ENCODE results near the gene UBR2.

DNA sequence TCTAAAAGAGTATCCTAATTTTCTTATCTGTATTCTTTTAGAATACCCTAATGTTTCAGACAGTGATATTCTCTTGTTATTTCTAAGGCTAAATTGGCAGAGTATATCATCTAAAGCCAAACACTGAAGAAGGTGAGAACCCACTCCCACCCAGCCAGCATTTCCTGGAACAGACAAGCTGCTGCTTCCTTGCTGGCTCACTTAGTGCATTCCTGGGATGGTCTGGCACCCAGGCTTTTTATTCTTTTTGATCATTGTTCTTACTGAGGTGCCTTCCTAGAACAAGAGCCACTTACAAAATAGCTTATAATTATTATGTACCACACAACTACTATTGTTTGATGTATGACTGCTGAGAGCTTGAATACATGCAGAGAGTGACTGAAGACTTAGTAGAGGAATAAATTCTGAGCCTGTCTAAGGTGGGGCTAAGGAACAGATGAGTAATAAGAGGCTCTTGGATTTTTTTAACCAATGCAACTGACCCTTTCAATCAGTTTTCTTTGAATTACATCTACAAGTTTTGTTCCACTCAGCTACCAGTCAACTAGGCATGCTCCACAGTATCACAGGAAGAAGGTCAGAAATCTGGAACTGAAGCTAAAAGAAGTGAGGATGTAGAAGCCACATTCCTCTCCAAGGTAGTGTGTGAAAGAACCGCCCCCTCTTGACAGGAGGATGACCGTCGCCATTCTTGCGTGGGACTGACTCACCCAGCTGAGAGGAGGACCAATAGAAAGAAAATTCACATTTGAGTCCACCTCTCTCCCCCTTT is 128.5 kb downstream of the UBR2 start:
- peak in 1 of 2 donors; percentile 29 for TF ChIP-seq POLR2A (IDR thresholded peaks at IDR 0.05)
- TF ChIP-seq, protein P1, sequence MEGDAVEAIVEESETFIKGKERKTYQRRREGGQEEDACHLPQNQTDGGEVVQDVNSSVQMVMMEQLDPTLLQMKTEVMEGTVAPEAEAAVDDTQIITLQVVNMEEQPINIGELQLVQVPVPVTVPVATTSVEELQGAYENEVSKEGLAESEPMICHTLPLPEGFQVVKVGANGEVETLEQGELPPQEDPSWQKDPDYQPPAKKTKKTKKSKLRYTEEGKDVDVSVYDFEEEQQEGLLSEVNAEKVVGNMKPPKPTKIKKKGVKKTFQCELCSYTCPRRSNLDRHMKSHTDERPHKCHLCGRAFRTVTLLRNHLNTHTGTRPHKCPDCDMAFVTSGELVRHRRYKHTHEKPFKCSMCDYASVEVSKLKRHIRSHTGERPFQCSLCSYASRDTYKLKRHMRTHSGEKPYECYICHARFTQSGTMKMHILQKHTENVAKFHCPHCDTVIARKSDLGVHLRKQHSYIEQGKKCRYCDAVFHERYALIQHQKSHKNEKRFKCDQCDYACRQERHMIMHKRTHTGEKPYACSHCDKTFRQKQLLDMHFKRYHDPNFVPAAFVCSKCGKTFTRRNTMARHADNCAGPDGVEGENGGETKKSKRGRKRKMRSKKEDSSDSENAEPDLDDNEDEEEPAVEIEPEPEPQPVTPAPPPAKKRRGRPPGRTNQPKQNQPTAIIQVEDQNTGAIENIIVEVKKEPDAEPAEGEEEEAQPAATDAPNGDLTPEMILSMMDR (IDR thresholded peaks at IDR 0.05), result no peak

Measured in thyroid gland (tissue), 4 donors.